GM19372 (cell line): ENCODE measurements around the gene SUPT20HL1.
"Not testable (repeated sequence)": the region's sequence is repeated elsewhere in the genome, so short reads cannot be mapped to it uniquely, and the experiment has no call there.

ENCODE experiments used
- ATAC-seq: cut with Tn5 transposase; IDR thresholded peaks from one replicate; pipeline ENCODE4 v1.9.1; 2021; ENCODE audit warnings: mild to moderate bottlenecking, low read depth, moderate library complexity; ENCODE audit not compliant: unreplicated experiment

Gene SUPT20HL1

GRCh38 chrX:24360272-24360671, at the start of gene SUPT20HL1:
TSS of gene SUPT20HL1 (plus strand) at chrX:24360639. CDS start at chrX:24362761, 2,122 bp downstream.
- no peak for ATAC-seq

GRCh38 chrX:24310916-24311315, 49.5 kb upstream of the SUPT20HL1 start:
- not testable (repeated sequence) for ATAC-seq

- ATAC-seq = not testable (repeated sequence)
Observed at GRCh38 chrX:24311507-24312248, 48.8 kb upstream of the SUPT20HL1 start.

- ATAC-seq = not testable (repeated sequence)
Observed at GRCh38 chrX:24312249-24312607, 48.2 kb upstream of the SUPT20HL1 start.

- ATAC-seq = no peak
Observed at GRCh38 chrX:24314019-24314635, 46.3 kb upstream of the SUPT20HL1 start, which contains the start of gene SUPT20HL2. TSS of gene SUPT20HL2 (minus strand) at chrX:24314069. CDS start at chrX:24313315, 754 bp downstream.

- no peak for ATAC-seq
Observed at GRCh38 chrX:24316111-24316510, 44.3 kb upstream of the SUPT20HL1 start.

- ATAC-seq = no peak
Observed at GRCh38 chrX:24317567-24317966, 42.9 kb upstream of the SUPT20HL1 start.

DNA sequence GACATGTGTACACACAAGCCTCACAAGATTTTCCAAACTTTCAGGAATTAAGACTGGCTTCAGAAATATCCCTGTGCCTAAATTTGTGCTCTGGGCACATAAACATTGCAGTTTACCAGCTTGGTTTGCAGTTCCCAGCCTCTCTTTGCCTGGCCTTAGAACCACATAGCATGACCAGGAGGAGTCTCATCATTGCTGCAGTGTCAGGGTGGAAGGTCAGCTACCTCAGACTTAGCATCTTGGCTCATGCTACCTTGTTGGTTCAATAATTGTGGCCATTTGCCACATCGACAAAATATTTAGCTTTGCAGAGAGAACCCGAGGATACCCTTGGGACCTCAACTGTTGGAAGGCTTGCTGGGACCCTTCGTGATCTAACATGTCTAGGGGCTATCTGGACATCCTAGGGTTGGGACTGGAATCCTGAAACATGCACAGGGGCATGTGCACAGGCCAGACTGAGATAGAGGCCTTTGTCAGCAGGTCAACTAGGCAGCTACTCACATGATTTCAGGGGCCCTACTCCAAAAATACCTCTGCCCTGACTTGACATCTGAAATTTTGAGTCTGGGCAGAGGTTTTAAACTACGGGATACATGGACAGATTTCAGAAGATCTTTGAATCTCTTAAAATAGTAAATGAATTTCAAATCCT, 38.6 kb upstream of the SUPT20HL1 start:
- ATAC-seq = no peak

- no peak for ATAC-seq
Observed at GRCh38 chrX:24325231-24325630, 35.2 kb upstream of the SUPT20HL1 start.

- no peak for ATAC-seq
Observed at GRCh38 chrX:24332878-24333277, 27.6 kb upstream of the SUPT20HL1 start.

DNA sequence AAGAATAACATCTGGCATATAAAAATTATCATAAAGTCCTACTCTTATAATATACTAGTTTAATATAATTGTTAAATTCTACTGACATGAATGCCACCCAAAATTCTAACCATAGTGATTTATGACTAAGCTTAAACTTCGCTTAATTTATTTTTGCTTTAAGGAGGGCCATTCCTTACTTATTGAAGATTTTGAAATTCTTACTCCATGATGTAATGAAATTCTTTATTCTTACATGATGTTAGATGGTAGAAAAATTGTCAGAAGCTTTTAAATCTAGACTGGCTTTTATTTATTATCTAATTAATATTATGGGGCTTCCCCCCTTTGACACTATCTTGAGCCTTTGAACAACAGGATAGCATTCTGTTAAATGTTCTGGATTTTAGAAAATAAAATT, 27.1 kb upstream of the SUPT20HL1 start:
- no peak for ATAC-seq

- ATAC-seq = no peak
Observed at GRCh38 chrX:24334461-24334860, 26.0 kb upstream of the SUPT20HL1 start.

GRCh38 chrX:24335871-24336270, 24.6 kb upstream of the SUPT20HL1 start:
- no peak for ATAC-seq

GRCh38 chrX:24339911-24340310, 20.5 kb upstream of the SUPT20HL1 start:
- ATAC-seq = no peak

DNA sequence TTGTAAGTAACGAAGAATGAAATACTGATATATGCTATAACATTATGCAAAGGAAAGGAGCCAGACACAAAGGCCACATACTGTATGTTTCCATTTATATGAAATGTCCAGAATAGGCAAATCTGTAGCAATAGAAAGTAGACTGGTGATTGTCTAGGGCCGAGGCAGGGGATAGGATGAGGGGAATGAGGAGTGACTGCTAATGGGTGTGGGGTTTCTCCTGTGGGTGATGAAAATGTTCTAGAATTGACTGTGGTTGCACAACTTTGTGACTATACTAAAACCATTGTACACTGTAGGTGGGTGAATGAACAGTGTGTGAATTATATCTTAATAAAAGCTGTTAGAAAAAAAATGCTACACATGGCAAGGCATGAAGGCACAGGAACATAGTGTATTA, 19.9 kb upstream of the SUPT20HL1 start:
- ATAC-seq = no peak

DNA sequence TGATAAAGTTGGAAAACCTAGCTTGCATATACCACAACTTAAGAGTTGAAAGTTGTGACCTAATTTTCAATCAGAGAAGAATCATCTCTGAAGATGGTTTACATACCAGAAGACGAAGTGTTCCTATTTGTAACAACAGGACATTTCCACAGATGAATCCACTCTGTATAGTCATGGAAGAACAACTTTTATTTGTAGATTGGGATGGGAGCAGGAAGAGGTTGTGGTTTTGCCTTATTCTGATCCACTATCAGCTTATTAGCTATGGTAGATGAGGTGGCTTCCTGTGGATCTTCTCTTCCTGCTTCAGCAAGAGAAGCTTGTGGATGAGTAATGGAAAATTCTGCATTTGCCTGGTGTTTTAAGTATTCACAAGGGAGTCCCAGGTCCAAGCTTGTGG, 18.6 kb upstream of the SUPT20HL1 start:
- ATAC-seq = no peak

DNA sequence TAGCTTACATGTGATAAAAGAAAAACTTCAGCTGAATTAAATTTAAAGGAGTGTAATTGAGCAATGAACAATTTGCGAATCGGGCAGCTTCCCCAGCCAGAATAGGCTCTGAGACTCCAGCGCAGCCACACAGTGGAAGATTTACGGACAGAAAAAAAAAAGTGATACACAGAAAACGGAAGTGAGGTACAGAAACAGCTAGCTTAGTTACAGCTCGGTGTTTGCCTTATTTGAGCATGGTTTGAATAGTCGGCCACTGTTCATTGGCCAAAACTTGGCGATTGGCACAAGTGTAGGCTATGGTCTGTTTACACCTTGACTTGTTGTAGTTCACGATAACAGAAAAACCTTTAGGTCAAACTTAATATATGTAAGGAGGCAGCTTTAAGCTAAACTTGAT, 16.7 kb upstream of the SUPT20HL1 start:
- ATAC-seq = peak; percentile 77

DNA sequence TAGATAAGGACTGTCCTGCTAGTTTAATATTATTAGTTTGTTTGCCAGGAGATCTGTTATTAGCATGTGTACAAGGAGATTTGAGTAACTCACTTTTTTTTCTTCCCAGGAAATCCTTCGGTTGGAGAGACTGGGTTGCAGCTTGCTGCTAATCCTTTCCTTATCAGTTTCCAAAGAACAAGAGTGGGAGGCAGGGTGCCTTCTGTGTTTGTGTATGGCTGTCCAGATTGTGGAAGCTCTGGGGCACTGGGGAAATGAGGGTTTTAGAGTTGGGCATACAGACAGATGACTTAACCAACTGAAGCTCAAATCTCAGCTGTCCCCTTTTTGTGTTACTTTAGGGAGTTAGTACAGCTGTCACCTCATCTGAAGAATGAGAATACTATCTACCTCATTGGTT, 12.6 kb upstream of the SUPT20HL1 start:
- no peak for ATAC-seq

DNA sequence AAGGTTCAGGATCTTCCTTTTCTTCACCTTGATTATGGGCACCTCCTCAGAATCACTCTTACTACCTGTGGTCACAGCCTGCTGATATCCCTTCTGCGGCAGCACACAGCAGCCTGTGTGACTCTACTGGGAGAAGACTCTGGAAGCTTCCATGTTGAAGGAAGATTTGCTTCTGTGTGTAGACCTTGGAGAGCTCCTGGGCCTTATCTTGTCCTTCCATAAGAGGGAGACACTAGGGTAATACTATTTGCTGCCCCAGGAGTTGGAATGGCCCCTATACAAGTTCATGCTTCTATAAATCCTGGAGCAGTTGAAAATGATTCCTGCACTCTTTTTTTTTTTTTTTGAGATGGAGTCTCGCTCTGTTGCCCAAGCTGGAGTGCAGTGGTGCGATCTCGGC, 10.2 kb upstream of the SUPT20HL1 start:
- ATAC-seq = no peak

DNA sequence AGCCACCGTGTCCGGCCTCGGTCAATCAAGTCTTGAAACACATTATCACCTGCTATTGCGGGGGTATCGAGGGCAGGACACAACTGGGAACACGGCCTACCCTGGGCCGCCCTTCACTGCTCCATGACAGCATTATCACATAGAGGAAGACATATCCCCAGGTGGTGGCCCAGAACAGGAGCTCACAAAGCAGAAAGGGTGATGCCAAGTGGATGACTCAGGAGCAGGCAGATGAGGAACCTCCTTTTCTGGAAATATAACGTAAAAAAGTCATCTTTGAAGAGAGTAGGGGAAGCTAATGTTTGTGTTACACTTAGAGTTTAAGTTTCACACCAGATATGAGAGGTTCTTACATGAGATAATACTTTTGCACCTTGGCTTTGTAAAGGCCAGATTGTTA, 5.3 kb upstream of the SUPT20HL1 start:
- no peak for ATAC-seq

GRCh38 chrX:24357106-24357505, 3.3 kb upstream of the SUPT20HL1 start:
- ATAC-seq = no peak
